Hypothalamus (tissue), 51 donors: ENCODE measurements around the gene TFPI.

Experiments used
- DNase-seq, 51 donors: peaks; one replicate each; lab custom pipeline; 2025; lab: John Stamatoyannopoulos, UW

TFPI gene

GRCh38 chr2:187422282-187422681 is 132.0 kb downstream of the TFPI start:
- no peak for DNase-seq

DNA sequence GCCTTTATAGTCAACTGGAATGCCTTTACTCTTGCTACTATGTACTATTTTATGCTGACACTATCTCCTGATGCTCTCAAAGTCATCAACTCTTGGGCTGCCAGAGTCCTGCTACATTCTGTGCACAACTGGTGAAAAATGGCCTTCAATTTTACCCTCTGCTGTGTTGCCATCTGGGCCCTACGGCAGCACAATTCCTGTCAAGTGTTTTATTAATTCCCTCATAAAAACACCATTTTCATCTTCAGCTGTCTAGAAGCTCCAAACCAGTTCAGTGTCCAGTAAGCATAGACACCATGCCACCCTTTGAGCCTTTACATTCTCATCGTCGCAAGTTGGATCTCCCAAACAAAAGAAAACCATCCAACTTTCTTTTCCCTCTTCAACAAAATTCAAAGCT is 132.7 kb downstream of the TFPI start:
- no peak for DNase-seq

DNA sequence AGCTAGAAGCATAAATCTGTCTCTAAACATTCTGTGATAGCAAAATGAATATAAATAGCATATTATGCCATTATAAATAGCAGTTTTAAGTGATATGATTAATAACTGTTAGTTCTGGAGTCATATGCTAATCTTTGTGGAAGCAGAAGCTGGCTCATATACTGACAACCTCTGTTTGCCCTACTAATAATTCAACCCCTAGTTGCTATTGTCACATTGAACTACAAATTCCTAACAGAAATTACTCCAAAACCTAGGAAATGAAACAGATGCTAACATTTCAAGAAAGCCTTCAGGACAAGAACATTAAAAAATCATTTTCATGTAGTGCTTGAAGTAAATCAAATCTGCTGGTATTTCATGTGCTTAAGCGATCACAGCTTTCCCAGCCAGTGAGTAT is 134.4 kb downstream of the TFPI start:
- DNase-seq, result no peak

GRCh38 chr2:187415449-187415848 is 138.8 kb downstream of the TFPI start:
- DNase-seq, result no peak
